ENCODE results near the gene CEP76.
"Not testable (repeated sequence)": the region's sequence is repeated elsewhere in the genome, so short reads cannot be mapped to it uniquely, and the experiment has no call there.

The CEP76 gene

DNA sequence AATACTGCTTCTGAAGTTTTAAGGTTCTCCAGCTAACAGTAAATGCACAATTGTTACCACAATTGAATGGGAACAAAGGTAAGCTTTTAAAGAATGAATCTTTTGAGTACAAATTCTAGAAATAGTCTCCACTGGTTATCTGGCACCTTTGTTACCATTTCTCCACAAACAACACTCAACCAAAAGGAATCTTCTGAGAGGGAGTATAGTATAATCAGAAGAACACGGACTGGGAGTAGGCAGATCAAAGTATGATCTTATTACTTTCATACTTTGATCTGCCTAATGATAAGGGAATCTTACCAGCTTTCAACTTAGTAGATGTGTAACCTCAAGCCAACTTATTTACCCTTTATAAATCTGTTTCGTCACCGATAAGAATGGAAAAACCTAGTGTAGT, 1.4 kb downstream of the CEP76 start:
- DNase-seq, result no peak

DNA sequence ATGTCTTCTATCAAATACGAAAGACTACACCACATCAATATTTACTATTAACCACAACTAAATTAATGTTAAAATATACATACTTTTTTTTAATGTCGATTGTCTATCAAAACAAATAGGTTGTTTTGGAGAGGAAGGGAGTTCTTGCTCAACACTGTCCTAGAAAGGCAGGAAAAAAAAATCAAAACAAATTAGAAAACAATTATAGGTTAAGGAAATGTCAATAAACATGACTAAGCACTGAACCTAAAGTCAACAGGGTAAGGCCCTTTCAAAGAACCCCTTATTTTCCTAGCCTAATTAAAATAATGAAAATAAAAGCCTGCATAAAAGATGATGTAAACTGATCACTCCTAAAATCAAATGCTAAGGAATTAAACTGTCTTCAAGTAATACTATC, 2.8 kb downstream of the CEP76 start:
- no peak for DNase-seq

DNA sequence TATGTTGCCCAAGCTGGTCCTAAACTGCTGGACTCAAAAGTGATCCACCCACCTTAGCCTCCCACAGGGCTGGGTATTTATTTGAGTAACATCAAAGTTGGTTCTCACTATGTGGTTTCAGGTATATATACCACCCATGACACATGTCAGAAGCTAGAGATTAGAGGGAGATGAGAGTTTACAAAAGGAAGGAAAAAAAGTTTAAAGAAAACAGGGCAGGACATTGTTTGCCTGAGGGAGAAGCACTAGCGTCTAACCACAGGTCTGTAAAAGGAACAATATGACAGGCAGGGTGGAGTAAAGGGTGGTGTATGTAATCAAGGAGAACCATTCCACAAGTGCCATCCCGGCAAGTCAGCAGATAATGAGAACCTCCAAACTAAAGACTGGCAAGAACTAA, 8.5 kb downstream of the CEP76 start:
- no peak for DNase-seq

DNA sequence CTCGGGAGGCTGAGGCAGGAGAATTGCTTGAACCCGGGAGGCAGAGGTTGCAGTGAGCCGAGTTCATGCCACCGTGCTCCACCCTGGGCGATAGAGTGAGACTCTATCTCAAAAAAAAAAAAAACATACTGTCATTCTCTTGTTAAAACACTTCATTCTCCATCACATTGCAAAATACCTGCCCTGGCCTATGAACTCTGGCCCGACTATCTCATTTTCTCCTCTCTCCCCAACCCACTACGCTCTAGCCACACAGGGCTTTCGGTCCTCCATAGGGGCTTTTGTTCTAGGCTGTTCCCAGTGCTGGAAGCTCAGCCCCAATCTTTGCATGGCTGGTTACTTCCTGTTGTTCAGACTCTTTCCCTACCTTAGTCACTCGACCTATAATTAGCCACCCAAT, 10.3 kb downstream of the CEP76 start:
- DNase-seq, result no peak

DNA sequence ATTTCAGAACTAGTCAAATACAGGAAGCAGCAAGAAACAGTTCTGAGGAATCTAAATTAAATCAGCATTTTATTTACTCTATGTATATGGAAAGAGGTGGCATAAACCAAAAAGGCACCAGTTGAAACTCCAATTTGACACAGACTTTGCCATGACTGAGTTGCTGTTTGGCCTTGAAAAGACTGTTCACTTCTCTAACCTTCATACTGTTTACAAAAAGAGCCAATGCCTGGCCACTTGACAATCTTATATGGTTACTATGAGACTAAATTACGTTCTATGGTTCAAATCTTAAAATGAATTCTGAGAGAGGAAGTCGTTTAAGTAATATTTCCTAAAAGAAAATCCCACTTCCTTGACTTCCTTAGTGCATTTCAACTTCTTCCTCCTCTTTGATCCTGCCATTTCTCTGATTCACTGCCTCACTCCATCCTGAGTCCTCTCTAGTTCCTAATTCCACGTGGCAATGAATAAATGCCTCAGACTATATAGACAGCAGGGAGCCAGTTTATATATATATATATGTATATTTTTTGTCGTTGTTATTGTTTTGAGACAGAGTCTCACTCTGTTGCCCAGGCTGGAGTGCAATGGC, 13.2 kb downstream of the CEP76 start:
- DNase-seq, result no peak

DNA sequence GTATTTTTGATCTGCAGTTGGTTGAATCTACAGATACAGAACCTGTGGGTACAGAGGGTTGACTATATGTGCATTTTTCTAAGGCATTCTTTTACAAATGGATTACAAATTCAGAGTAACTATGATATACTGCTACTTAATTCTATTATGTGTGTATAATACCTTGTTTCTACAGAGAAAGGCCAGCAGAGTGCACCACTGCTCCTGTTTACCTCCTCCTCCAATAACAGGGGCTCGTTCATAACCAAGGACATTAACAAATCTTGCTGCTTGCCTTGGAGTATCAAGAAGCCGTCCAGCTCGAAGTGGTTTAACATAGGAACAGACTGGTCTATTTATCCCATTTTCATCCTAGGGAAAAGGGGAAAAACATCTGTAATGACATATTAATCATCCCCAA, 16.4 kb downstream of the CEP76 start:
- no peak for DNase-seq

DNA sequence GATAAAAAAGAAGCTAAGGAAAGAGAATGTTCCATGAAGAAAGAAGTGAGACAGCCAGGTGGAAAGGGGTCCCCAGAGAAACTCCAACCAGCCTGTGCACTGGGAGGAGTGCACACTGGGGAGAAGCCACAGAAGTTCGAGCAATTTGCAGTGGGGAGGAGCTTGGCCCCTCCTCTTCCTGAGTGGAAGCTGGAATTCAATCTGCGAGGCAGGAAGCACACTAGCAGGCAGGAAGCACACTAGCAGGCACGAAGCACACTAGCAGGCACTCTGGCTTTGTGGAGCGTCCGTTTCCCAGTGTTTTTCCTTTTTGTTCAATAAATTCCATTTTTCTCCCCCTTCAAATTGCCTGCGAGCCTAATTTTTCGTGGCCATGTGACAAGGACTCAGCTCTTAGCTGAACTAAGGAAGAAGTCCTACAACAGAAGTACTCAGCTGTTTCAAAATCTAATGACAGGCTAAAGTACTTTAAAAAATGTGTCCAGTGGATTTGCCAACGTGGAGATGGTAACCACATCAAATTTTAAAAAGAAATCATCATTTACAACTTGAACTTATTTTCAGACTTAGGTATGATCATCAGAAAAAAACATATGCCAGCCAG, 23.2 kb downstream of the CEP76 start:
- DNase-seq, result peak; percentile 68

DNA sequence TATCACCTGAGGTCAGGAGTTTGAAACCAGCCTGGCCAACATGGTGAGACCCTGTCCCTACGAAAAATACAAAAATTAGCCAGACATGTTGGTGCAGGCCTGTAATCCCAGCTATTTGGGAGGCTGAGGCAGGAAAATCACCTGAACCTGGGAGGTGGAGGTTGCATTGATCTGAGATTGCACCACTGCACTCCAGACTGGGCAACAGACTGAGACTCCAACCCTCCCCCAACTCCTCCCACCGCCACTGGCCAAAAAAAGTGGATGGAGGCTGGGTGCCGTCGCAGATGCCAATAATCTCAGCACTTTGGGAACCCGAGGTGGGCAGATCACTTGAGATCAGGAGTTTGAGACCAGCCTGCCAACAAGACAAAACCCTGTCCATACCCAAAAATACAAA, 34.5 kb downstream of the CEP76 start:
- no peak for DNase-seq

DNA sequence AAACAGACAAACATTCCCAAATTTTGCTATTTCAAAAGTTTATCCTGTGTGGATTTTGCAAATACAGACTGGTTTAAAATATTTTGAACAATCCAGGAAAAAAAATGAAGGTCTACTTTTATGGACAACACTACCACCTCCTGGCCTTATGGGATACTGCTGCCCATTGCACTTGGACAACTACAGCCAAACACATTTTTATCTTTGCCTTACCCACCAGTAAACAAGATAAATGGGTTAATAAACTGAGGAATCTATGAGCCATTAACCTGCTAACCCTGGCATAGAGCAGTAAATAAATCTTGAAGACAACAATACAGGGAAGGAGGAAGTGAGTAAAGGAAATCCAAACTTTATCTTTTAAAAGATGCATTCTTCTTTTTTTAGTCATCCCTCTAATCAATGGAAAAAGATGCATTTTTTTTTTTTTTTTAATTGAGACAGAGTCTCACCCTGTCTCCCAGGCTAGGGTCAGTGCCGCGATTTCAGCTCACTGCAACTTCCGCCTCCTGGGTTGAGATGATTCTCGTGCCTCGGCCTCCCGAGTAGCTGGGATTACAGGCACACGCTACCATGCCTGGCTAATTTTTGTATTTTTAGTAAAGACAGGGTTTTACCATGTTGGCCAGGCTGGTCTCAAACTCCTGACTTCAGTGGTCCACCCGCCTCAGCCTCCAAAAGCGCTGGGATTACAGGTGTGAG, 42.5 kb downstream of the CEP76 start:
- DNase-seq, result no peak

DNA sequence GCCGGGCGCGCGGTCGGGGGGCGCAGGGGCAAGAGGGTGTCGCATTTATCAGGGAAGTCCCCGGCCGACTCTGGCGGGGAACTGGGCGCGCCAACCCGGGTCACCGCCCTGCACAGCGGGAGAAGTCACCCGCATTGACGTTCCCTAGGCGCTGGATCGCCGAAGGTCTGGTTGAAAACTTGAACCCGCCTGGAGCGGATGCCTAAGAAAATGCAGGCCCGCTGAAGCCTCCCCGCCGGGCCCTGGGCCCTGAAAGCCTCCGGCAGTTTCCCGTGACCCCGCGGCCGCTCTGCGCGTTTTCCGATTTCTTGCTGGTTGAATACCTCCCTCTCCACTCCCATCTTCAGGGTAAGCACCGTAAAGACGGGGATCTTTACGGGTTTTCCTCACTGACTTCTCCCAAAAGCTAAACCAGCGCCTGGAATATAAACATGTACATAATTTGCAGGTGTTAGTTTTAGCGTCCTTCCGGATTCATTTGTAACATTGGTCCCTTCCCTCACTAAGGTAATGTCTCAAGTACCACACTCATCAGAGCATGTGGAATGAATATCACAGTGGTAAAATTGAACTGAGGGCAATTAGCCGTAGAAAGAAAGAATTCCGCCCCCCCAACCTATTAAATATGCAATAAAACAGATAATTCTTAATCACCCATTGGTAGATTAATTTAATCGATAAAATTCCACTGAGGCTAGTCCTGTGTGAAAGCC, 43.9 kb downstream of the CEP76 start:
- DNase-seq, result no peak

DNA sequence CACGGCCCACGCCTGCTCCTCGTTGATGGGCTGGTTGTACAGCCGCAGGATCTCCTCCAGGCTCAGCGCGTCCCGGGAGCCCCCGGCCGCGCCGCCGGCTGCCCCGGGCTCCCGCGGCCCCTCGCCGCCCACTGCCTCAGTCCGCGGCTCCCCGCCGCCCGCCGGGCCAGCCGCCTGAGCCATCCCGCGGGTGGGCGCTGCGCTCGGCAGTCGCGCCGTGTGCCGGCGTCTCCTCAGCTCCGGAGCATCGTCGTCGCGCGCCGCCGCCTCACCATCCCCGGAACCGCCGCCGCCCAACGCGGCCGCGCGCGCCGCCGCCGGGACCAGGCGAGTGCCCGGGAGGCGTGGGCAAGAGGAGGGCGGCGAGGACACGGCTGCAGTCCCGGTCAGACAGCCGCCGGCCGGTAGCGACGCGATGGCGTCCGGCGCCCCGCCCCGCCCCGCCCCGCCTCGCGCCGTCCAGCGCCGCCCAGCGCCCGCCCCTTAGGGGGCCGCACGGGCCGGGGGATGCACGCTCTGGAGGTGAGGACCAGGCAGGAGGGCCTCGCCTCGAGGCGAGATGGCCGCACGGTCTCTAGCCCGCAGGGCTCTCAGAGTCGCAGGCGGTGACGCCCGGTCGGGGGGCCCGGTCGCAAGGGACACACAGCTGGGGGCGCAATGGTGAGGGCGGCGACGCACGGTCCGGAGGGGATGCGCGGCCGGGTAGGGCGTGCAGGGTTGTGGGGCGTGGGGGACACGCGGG, 44.7 kb downstream of the CEP76 start, which contains the start of gene SPIRE1:
Gene SPIRE1, minus strand, starts transcription at position 424 of the 742 bp plus-strand sequence. Its CDS starts 241 bp downstream, at position 183.
- peak; percentile 53 for DNase-seq

DNA sequence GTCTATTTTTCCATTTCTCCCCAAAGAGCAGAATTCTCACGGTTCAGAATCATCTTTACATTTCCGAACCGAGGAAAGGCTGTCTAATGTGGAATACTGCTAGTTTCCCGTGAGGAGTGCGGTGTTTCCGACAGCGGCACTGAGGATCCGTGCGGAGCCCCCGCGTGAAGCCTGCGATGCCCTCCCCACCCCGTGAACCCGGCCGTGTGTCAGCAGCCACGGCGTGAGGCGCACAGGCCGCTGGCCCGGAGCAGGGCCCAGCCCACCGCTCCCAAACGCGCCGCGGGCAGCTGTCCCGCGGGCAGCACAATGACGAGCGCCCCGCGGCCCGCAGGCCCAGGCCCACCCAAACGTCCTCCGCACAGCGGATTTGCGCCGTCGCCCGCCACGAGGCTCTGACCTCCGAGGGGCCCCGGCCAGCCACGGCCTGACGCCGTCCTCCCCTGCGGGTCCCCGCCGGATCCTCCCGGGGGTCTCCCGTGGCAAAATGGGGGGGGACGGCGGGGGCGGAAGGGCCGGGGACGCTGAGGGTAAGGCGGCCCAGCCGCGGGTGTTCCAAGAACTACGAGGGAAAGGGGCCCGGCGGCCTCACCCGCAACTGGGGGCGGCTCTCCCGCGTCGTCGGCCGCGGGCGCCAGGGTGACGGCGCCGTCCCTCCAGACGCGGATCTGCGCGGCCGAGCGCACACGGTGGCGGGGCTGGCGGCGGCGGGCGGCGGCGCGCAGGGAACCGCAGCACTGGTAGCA, 45.4 kb downstream of the CEP76 start:
- no peak for DNase-seq

DNA sequence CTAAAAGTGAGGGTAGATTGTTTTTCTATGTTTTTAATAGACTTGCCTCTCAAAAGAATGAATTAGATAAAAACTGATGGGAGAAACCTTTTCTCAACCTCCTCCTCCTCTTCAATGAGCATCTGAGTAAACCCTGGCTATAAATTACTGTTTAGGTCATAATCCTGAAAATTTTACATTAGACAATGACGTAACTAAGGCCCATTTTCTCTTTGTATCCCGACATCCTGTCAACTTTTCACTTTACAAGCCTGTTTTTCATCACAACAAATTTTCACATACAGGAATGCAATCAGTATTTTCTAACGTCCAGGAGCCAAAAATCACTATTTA, 46.0 kb downstream of the CEP76 start:
- no peak for DNase-seq

DNA sequence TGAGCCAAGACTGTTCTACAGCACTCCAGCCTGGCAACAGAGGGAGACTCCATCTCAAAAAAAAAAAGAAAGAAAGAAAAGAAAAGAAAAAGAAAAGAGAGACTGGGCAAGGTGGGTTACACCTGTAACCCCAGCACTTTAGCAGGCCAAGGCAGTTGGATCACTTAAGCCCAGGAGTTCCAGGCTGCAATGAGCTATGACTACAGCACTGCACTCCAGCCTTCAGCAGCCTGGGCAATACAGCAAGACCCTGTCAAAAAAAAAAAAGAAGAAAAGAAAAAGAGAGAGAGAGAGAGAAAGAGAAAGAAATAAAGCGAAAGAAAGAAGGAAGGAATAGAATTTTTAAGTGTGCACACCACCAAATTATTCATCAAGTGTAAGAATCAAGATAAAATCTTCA, 47.6 kb downstream of the CEP76 start:
- DNase-seq, result no peak

DNA sequence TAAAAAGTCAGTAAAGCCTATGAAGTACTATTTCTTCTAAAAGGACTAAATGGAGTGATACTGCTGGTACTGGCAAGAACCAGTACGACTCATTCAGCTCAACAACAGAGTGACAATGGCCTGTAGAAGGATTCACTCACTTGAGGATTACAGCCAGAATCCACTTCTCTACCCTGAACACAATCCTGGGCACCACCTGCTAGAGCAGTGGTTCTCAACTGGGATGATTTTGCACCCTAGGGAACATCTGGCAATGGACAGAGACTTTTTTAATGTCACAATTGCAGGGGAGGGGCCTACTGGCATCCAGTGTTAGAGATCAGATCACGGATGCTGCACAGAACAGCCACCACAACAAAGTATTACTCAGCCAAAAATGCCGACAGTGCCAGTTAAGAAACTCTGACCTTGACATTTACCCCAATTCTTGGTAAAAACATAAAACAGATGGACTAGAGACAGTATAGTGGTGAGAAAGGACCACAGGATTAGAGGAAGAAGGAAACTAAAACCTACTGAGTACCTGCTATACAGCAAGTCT, 49.6 kb downstream of the CEP76 start:
- no peak for DNase-seq

DNA sequence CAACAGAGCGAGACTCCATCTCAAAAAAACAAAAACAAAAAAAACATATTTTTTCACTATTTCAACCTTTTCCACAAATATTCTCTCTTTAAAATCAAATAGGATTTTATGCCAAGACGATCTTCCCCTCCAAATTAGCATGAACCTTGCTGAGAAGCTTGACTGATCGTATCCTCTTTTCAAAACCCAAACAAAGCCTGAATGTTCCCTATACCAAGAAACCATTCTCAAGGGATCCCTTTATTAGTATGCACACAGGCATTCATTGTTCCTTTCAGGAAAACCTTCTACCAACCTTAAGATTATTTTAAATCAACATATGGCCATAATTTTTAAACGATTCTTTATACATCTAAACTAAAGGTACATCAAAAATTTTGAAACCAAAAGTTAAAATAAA, 50.9 kb downstream of the CEP76 start:
- no peak for DNase-seq

DNA sequence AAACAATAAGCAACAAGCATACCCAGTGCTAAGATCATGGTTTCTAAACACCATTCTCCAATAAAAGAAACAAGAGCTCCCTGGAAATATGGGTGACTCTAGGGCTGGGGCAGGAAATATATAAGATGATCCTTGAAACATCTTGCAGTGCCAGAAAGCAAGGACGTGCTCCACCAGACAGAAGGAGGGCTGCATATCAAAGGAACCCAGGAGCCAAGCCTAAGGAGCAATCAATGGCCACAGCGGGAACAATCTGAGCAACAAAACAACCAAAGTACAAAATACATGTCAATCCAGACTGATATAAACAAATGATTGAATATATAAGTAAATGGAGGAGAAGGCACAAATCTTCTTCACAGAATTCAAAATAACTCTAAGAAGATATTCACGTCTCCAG, 54.8 kb downstream of the CEP76 start:
- no peak for DNase-seq

DNA sequence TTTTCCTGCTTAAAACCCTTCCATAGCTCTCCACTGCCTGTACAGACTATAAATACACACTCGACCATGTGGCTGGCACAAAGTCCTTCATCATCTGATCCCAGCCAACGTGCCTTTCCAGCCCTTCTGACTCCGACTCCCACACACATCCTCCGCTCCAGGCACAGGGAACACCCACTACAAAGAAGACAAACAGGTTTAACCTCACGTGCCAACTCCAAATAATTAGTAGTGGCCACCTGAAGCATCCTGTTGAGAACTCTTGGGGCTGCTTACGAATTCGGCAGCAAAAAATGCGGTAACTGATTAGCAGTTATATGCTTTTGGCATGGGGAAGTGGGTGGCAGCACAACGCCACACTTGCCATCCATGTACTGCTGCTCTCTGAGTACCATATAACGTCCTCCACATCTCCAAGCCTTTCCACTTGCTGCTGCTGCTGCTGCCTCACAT, 56.7 kb downstream of the CEP76 start:
- no peak for DNase-seq

DNA sequence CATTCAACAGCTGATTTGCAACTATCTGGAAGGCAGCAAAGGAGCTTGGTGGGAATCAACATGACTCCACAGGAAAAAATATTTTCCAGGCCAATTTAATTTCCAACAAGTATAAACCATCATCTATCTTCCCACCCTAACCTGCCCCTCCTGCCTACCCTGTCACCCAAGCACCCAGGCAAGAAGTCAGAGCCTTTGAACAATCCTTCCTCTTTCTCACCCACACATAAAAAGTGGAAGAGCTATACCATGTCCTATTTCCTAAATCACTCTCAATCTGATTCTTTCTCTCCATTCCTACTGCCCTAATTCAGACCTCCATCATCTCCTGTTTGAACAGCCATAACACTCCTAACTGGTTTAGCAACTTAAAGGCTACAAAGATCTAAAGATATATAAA, 57.3 kb downstream of the CEP76 start:
- DNase-seq, result no peak

DNA sequence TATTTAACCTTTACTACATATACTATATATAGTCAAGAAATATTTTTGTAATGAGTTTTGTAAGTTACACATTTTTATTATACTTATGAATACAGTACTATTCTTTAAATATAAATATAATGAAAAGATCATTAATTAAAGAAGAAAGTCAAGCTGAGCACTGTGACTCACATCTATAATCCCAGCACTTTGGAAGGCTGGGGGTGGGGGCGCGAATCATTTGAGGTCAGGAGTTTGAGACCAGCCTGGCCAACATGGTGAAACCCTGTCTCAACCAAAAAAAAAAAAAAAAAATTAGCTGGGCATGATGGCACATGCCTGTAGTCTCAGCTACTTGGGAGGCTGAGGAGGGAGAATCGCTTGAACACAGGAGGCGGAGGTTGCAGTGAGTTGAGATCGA, 58.8 kb downstream of the CEP76 start:
- not testable (repeated sequence) for DNase-seq

DNA sequence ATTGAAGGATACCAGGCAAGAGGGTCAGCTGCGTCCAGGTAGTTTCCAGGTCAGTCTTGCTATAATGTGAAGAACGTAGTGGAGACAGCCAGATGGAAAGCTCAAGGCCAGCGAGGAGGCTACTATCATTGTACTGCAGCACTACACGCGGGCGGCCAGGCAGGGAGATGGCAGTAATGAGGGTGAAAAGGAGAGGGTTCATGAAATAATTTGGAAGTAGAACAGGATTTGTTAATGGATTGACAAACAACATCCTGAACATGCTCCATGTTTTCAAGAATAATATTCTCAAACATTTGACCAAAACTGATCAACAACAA, 61.7 kb downstream of the CEP76 start:
- no peak for DNase-seq
